ENCODE measurements around the gene SMAD6.
A peak's percentile ranks its signal among the peaks of the same experiment; 100 is the strongest.

The SMAD6 gene

DNA sequence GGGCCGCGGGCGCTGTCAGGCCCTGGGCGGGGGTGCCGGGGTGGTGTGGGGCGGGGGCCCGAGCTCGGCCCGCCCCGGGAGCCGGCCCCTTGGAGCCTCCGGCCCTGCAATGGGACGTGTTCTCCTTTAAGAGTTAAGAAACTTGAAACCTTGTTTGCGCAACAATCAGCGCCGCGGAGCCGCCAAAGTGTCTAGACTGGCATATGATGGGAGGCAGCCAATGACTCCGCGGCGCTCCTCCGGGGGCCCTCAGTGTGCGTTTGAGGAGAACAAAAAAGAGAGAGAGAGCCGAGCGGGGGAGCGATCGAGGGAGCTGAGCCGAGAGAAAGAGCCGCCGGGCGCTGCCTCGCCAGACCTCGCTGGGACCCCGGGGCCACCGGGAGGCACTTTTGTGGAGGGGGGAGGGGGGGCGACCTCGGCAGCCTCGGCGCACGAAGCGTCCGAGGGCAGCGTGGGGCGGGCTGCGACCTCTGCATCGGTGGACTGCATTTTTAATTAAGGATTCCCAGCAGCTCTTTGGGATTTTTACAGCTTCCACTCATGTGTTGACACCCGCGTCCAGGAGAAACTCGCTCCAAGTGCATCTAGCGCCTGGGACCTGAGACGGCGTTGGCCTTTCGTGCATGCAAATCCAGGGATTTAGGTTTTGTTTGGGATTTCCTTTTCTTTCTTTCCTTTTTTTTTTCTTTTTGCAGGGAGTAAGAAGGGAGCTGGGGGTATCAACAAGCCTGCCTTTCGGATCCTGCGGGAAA is at the start of gene SMAD6:
Gene SMAD6 (plus strand): TSS at position 202 of the 752 bp plus-strand sequence. CDS start 1,023 bp downstream, outside the sequence.
- peak within 1 kb of the TSS; percentile 92 for H3K27ac ChIP-seq

GRCh38 chr15:66652806-66653205 is 49.2 kb upstream of the SMAD6 start:
- TF ChIP-seq, protein P1, sequence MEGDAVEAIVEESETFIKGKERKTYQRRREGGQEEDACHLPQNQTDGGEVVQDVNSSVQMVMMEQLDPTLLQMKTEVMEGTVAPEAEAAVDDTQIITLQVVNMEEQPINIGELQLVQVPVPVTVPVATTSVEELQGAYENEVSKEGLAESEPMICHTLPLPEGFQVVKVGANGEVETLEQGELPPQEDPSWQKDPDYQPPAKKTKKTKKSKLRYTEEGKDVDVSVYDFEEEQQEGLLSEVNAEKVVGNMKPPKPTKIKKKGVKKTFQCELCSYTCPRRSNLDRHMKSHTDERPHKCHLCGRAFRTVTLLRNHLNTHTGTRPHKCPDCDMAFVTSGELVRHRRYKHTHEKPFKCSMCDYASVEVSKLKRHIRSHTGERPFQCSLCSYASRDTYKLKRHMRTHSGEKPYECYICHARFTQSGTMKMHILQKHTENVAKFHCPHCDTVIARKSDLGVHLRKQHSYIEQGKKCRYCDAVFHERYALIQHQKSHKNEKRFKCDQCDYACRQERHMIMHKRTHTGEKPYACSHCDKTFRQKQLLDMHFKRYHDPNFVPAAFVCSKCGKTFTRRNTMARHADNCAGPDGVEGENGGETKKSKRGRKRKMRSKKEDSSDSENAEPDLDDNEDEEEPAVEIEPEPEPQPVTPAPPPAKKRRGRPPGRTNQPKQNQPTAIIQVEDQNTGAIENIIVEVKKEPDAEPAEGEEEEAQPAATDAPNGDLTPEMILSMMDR (conservative IDR thresholded peaks at IDR 0.05): no peak
- TF ChIP-seq ZFX (IDR thresholded peaks at IDR 0.05): no peak

More for the DNA sequence above, at the start of gene SMAD6:
- TF ChIP-seq, protein P1 (conservative IDR thresholded peaks at IDR 0.05): no peak
- TF ChIP-seq ZFX (IDR thresholded peaks at IDR 0.05): no peak

DNA sequence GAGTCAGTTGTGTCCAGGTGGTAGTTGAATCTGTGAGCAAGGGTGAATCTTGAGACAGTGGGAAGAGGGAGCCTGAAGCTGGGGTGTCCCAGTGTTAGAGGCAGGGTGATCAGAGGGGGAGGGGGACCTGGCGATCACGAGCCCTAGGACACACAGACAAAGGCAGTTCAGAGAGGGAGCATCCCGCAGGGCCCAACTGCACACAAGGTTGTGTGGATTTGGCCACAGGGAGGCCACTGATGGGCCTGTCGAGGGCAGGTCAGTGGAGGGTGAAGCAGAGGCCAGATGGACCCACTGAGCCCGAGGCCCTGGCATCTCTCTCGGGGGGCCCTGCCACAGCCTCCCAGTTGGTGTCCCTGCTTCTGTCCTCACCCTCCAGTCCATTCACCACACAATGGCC is 48.6 kb upstream of the SMAD6 start:
- no peak for TF ChIP-seq ZFX (IDR thresholded peaks at IDR 0.05)
- TF ChIP-seq, protein P1 (conservative IDR thresholded peaks at IDR 0.05): no peak
- H3K27ac ChIP-seq: peak overlapping the region; percentile 92

More at GRCh38 chr15:66652806-66653205, 49.2 kb upstream of the SMAD6 start:
- peak overlapping the region; percentile 92 for H3K27ac ChIP-seq

GRCh38 chr15:66653852-66654251 is 48.2 kb upstream of the SMAD6 start:
- peak overlapping the region; percentile 92 for H3K27ac ChIP-seq
- no peak for TF ChIP-seq ZFX (IDR thresholded peaks at IDR 0.05)
- TF ChIP-seq, protein P1 (conservative IDR thresholded peaks at IDR 0.05): no peak

- H3K27ac ChIP-seq: peak overlapping the region; percentile 92
- no peak for TF ChIP-seq ZFX (IDR thresholded peaks at IDR 0.05)
- TF ChIP-seq, protein P1 (conservative IDR thresholded peaks at IDR 0.05): no peak
Measured at GRCh38 chr15:66654361-66654738, 47.7 kb upstream of the SMAD6 start.

DNA sequence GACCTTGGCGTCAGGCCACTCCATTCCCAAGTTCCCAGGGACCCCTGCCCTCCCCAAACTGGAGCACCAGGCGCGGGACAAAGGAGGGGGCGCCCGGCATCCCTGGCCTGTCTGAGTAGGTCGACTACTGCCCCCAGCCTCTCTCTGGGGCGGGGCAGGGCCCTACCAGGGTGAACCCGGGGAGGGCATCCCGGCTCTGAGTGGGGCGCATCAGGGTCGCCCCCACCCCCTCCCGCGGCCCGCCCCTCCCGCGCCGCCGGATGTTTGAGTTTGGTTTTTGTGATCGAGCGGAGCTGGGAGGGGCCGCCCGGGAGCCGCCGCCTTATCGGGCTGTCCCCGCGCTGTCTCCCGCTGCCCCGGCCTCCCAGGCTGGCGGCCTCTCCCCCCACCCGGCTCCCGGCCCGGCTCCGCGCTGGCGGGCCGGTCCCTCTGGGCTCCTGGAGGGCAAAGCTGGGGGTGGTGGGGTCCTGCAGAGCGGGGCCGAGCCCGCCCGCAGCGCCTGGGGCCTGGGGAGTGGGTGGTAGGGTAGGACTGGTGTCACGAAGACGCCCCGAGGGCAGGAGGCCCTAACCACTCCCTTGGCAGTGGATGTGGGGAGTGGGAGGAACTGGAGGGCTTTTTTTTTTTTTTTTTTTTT is 47.2 kb upstream of the SMAD6 start:
- peak overlapping the region; percentile 92 for H3K27ac ChIP-seq
- TF ChIP-seq, protein P1 (conservative IDR thresholded peaks at IDR 0.05): no peak
- no peak for TF ChIP-seq ZFX (IDR thresholded peaks at IDR 0.05)

DNA sequence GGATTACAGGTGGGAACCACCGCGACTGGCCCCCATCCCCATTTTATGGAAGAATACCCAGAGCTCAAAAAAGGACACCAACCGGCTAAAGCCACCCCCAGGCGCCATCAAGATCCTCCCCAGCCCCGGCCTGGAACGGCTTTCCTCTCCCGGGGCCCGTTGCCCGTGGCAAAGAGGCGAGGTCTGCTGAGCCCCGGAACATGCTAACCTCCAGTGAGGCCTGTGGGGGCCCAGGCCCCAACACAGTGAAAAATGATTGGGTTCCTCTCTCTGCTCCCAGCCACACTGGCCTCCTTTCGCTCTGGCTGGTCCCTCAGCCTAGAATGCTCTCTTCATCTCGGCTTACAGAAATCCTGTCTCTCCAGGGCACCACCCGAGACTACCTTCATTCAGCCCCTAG is 46.5 kb upstream of the SMAD6 start:
- peak overlapping the region; percentile 22 for H3K27ac ChIP-seq
- TF ChIP-seq, protein P1 (conservative IDR thresholded peaks at IDR 0.05): no peak
- no peak for TF ChIP-seq ZFX (IDR thresholded peaks at IDR 0.05)
